ENCODE results near the gene ZG16B.

Gene ZG16B

GRCh38 chr16:2795395-2796143 is 34.5 kb upstream of the ZG16B start:
- DNase-seq (ENCODE audit: extremely low read depth, low read depth) = no peak
- no peak overlapping the region for H3K4me3 ChIP-seq (replicated peaks; ENCODE audit: low read depth, low read length)
- no peak for TF ChIP-seq CTCF (IDR thresholded peaks at IDR 0.05; ENCODE audit: low read depth, low read length, missing control alignments)

- TF ChIP-seq CTCF (IDR thresholded peaks at IDR 0.05; ENCODE audit: low read depth, low read length, missing control alignments) = no peak
- no peak for DNase-seq (ENCODE audit: extremely low read depth, low read depth)
- no peak overlapping the region for H3K4me3 ChIP-seq (replicated peaks; ENCODE audit: low read depth, low read length)
Measured at GRCh38 chr16:2798723-2799204, 31.3 kb upstream of the ZG16B start.

- TF ChIP-seq CTCF (IDR thresholded peaks at IDR 0.05; ENCODE audit: low read depth, low read length, missing control alignments) = no peak
- no peak for DNase-seq (ENCODE audit: extremely low read depth, low read depth)
- H3K4me3 ChIP-seq (replicated peaks; ENCODE audit: low read depth, low read length) = no peak overlapping the region
Measured at GRCh38 chr16:2799205-2799858, 30.8 kb upstream of the ZG16B start.

GRCh38 chr16:2799859-2800226 is 30.3 kb upstream of the ZG16B start:
- H3K4me3 ChIP-seq (replicated peaks; ENCODE audit: low read depth, low read length) = no peak overlapping the region
- TF ChIP-seq CTCF (IDR thresholded peaks at IDR 0.05; ENCODE audit: low read depth, low read length, missing control alignments) = no peak
- no peak for DNase-seq (ENCODE audit: extremely low read depth, low read depth)

- no peak overlapping the region for H3K4me3 ChIP-seq (replicated peaks; ENCODE audit: low read depth, low read length)
- DNase-seq (ENCODE audit: extremely low read depth, low read depth) = no peak
- no peak for TF ChIP-seq CTCF (IDR thresholded peaks at IDR 0.05; ENCODE audit: low read depth, low read length, missing control alignments)
Measured at GRCh38 chr16:2803545-2804195, 26.4 kb upstream of the ZG16B start.

GRCh38 chr16:2804728-2805127 is 25.4 kb upstream of the ZG16B start:
- no peak for TF ChIP-seq CTCF (IDR thresholded peaks at IDR 0.05; ENCODE audit: low read depth, low read length, missing control alignments)
- no peak for DNase-seq (ENCODE audit: extremely low read depth, low read depth)
- H3K4me3 ChIP-seq (replicated peaks; ENCODE audit: low read depth, low read length) = no peak overlapping the region

All from HFF-Myc (cell line).